IMR-90 (cell line): ENCODE results near the gene USP6NL. TPM values are rescaled to one million over a fixed set of nuclear protein-coding genes. Genes with fewer than 3 reads are reported as not detected.

Experiments
- ATAC-seq: fragments of 200-7000 bp; cut with Tn5 transposase; 2 replicates; pipeline ENCODE4 v1.9.1; 2020; ENCODE audit warnings: low read depth, mild to moderate bottlenecking, moderate library complexity
- BruUV-seq: library from RNA; stranded (reverse); fragments of 400-500 nt; replicated peaks from 2 replicates; lab custom pipeline; 2021; lab: Mats Ljungman, UMichigan
- CTCF ChIA-PET: fragments of 300-600 bp; formaldehyde crosslinking; extraction: SDS; loops from one replicate; lab custom pipeline; 2021; ENCODE audit warnings: antibody characterized with exemption; lab: Yijun Ruan, JAX
- POLR2A ChIA-PET: fragments of 300-600 bp; sonication (Branson Sonifier 250); formaldehyde crosslinking; loops from one replicate; lab custom pipeline; 2022; ENCODE audit warnings: antibody characterized with exemption; ENCODE audit not compliant: unreplicated experiment; lab: Charles Lee
- DNase-seq: peaks from one replicate; pipeline ENCODE4 v3.0.0; 2013
- H2AFZ ChIP-seq: replicated peaks from 2 replicates; pipeline ENCODE3; 2013; ENCODE audit warnings: low read length, mild to moderate bottlenecking; ENCODE audit not compliant: poor library complexity
- H2AK5ac ChIP-seq: 2 replicates; pipeline ENCODE4 v1.6.1; 2013; ENCODE audit warnings: low read depth, low read length, inconsistent platforms
- H2AK9ac ChIP-seq: replicated peaks from 2 replicates; pipeline ENCODE3; 2013; ENCODE audit warnings: mild to moderate bottlenecking, low read depth, low read length, moderate library complexity; ENCODE audit not compliant: poor library complexity
- H2BK120ac ChIP-seq: 2 replicates; pipeline ENCODE4 v1.6.1; 2013; ENCODE audit warnings: low read depth, low read length, inconsistent platforms
- H2BK15ac ChIP-seq: 3 replicates; pipeline ENCODE4 v1.6.1; 2013; ENCODE audit warnings: low read depth, low read length, inconsistent platforms
- H2BK20ac ChIP-seq: 2 replicates; pipeline ENCODE4 v1.6.1; 2013; ENCODE audit warnings: low read depth, mild to moderate bottlenecking, inconsistent platforms, low read length, moderate library complexity
- H2BK5ac ChIP-seq: 2 replicates; pipeline ENCODE4 v1.6.1; 2013; ENCODE audit warnings: mild to moderate bottlenecking, low read depth, low read length, inconsistent platforms; ENCODE audit not compliant: poor library complexity, severe bottlenecking
- H3K14ac ChIP-seq: replicated peaks from 2 replicates; pipeline ENCODE4 v1.6.1; 2013; ENCODE audit warnings: low read depth, low read length, inconsistent platforms
- H3K18ac ChIP-seq: 2 replicates; pipeline ENCODE4 v1.6.1; 2013; ENCODE audit warnings: low read depth, low read length, control low read depth
- H3K23ac ChIP-seq: 2 replicates; pipeline ENCODE4 v1.6.1; 2013; ENCODE audit warnings: low read depth, low read length, inconsistent platforms
- H3K27ac ChIP-seq: 2 replicates; pipeline ENCODE4 v1.5.1; 2013; ENCODE audit warnings: mild to moderate bottlenecking, control low read depth, low read length; ENCODE audit not compliant: insufficient read depth
- H3K27me3 ChIP-seq: 2 replicates; pipeline ENCODE4 v1.6.1; 2013; ENCODE audit warnings: low read length; ENCODE audit not compliant: control insufficient read depth, insufficient read depth
- H3K36me3 ChIP-seq: 2 replicates; pipeline ENCODE4 v1.6.1; 2013; ENCODE audit warnings: low read length, mixed read lengths; ENCODE audit not compliant: control insufficient read depth, insufficient read depth
- H3K4ac ChIP-seq: 2 replicates; pipeline ENCODE4 v1.6.1; 2013; ENCODE audit warnings: low read depth, low read length, inconsistent platforms
- H3K4me1 ChIP-seq: 2 replicates; pipeline ENCODE4 v1.6.1; 2013; ENCODE audit warnings: low read length, mixed read lengths; ENCODE audit not compliant: control insufficient read depth, insufficient read depth
- H3K4me2 ChIP-seq: 2 replicates; pipeline ENCODE4 v1.6.1; 2013; ENCODE audit warnings: low read depth, mild to moderate bottlenecking, control low read depth, low read length, moderate library complexity
- H3K4me3 ChIP-seq: 2 replicates; pipeline ENCODE4 v1.5.1; 2013; ENCODE audit warnings: low read depth, mild to moderate bottlenecking, control low read depth, low read length, moderate library complexity; ENCODE audit not compliant: insufficient read depth
- H3K56ac ChIP-seq: 2 replicates; pipeline ENCODE4 v1.6.1; 2013; ENCODE audit warnings: low read length, inconsistent platforms; ENCODE audit not compliant: insufficient read depth; ENCODE audit errors: extremely low read depth
- H3K79me1 ChIP-seq, 2 experiments: 2 replicates each; pipeline ENCODE4 v1.6.1; 2013; ENCODE audit warnings: low read length in 2 of 2, inconsistent platforms in 1 of 2, low read depth in 1 of 2
- H3K9ac ChIP-seq: 2 replicates; pipeline ENCODE4 v1.6.1; 2013; ENCODE audit warnings: low read depth, low read length, control low read depth
- H3K9me1 ChIP-seq: 2 replicates; pipeline ENCODE4 v1.6.1; 2013; ENCODE audit warnings: low read length, inconsistent platforms; ENCODE audit not compliant: insufficient read depth
- H3K9me3 ChIP-seq: 2 replicates; pipeline ENCODE4 v1.6.1; 2013; ENCODE audit warnings: low read length; ENCODE audit not compliant: control insufficient read depth, insufficient read depth
- H4K20me1 ChIP-seq: 2 replicates; pipeline ENCODE4 v1.6.1; 2013; ENCODE audit warnings: low read length, inconsistent platforms; ENCODE audit not compliant: insufficient read depth
- H4K5ac ChIP-seq: 2 replicates; pipeline ENCODE4 v1.6.1; 2013; ENCODE audit warnings: mild to moderate bottlenecking, low read depth, low read length, control low read depth
- H4K8ac ChIP-seq, 2 experiments: 2 replicates each; pipeline ENCODE4 v1.6.1; 2013; ENCODE audit warnings: low read depth in 2 of 2, low read length in 2 of 2, control low read depth in 1 of 2, inconsistent platforms in 1 of 2
- H4K91ac ChIP-seq: 2 replicates; pipeline ENCODE4 v1.6.1; 2013; ENCODE audit warnings: low read depth, low read length, inconsistent platforms; ENCODE audit not compliant: insufficient read depth
- CHD1 ChIP-seq: IDR thresholded peaks from 2 replicates; pipeline ENCODE4 v1.6.1; 2012; ENCODE audit warnings: low read depth, low read length, improper control_type of control experiment
- CTCF ChIP-seq: conservative IDR thresholded peaks from 2 replicates; pipeline ENCODE4 v1.5.1; 2012; ENCODE audit warnings: mild to moderate bottlenecking, low read depth, low read length, improper control_type of control experiment
- ELK1 ChIP-seq: fragments of 150-350 bp; IDR thresholded peaks from 2 replicates; pipeline ENCODE4 v1.6.1; 2016; ENCODE audit warnings: low read depth, mild to moderate bottlenecking, low read length, moderate library complexity, borderline replicate concordance
- FOS ChIP-seq: fragments of 150-350 bp; IDR thresholded peaks from 2 replicates; pipeline ENCODE4 v1.6.1; 2016; ENCODE audit warnings: low read depth, low read length
- MAFK ChIP-seq: IDR thresholded peaks from 2 replicates; pipeline ENCODE4 v1.6.1; 2012; ENCODE audit warnings: low read depth, low read length, improper control_type of control experiment
- POLR2A ChIP-seq: IDR thresholded peaks from 2 replicates; pipeline ENCODE4 v1.6.1; 2012; ENCODE audit warnings: mild to moderate bottlenecking, low read depth, low read length
- RAD21 ChIP-seq: IDR thresholded peaks from 2 replicates; pipeline ENCODE4 v1.6.1; 2012; ENCODE audit warnings: low read length, improper control_type of control experiment
- RCOR1 ChIP-seq: IDR thresholded peaks from 2 replicates; pipeline ENCODE4 v1.6.1; 2012; ENCODE audit warnings: mild to moderate bottlenecking, low read length, improper control_type of control experiment; ENCODE audit not compliant: insufficient replicate concordance
- USF2 ChIP-seq: fragments of 150-350 bp; IDR thresholded peaks from 2 replicates; pipeline ENCODE4 v1.6.1; 2017; ENCODE audit warnings: mild to moderate bottlenecking, antibody characterized with exemption, low read length, low read depth
- WGBS, 2 experiments: methylation state at CpG; one replicate each; pipeline versions ENCODE4 v1.1.5 to v1.1.7; 2013; ENCODE audit warnings: missing lambda C conversion rate in 2 of 2; ENCODE audit not compliant: insufficient read length in 1 of 2; ENCODE audit errors: extremely low coverage in 2 of 2; 5-methylcytosine and 5-hydroxymethylcytosine counted together
- dilution Hi-C: fragments of 300-500 bp; cut with HindIII; formaldehyde crosslinking; loops from one replicate; pipeline ENCODE4 v1.14.3; 2018; ENCODE audit warnings: low sequenced_read_pairs; ENCODE audit not compliant: unreplicated experiment
- in situ Hi-C: fragments of 300-500 bp; cut with MboI; formaldehyde crosslinking; loops from 3 replicates; pipeline ENCODE4 v1.14.3; 2019; ENCODE audit warnings: low sequenced_read_pairs, inconsistent platforms, mixed read lengths
- intact Hi-C: fragments of 100-400 bp; cut with micrococcal nuclease; formaldehyde crosslinking; loops from 2 replicates; pipeline ENCODE4 v1.10.0; 2022
- polyA plus RNA-seq, 3 experiments: library from polyadenylated mRNA; depleted of rRNA; stranded (reverse); fragments of >200 nt; gene quantifications; 2 replicates each; pipeline ENCODE4 v1.2.3, GENCODE V29; 2012; ENCODE audit warnings: low replicate concordance in 1 of 3
- total RNA-seq: library from RNA; depleted of rRNA; stranded (reverse); fragments of >200 nt; gene quantifications from 2 replicates; pipeline ENCODE4 v1.2.3, GENCODE V29; 2012

Gene USP6NL
- total and polyA plus RNA-seq, 2 of the 4 experiments (the other 2 are of a cell fraction): 7.8 to 9.1 TPM

GRCh38 chr10:11441151-11441535 lies 170.3 kb downstream of the USP6NL start:
- no peak overlapping the region for H2AFZ ChIP-seq
- dilution Hi-C loops (no loop called here), in situ Hi-C loops (no loop called here), intact Hi-C loops (no loop called here)
- H2BK5ac ChIP-seq: no peak overlapping the region
- no peak overlapping the region for H3K4me3 ChIP-seq
- H2AK9ac ChIP-seq: no peak overlapping the region
- H3K18ac ChIP-seq: no peak overlapping the region
- no peak for DNase-seq
- no peak for TF ChIP-seq ELK1
- TF ChIP-seq USF2: no peak
- TF ChIP-seq CHD1: no peak
- no peak for TF ChIP-seq RAD21
- TF ChIP-seq RCOR1: no peak
- TF ChIP-seq POLR2A: no peak
- TF ChIP-seq MAFK: no peak
- TF ChIP-seq FOS: no peak
- no peak for TF ChIP-seq CTCF
- H3K79me1 ChIP-seq: no peaks in the 10 kb centered on the region
- no peaks in the 10 kb centered on the region for H3K9me1 ChIP-seq
- H3K56ac ChIP-seq: no peak overlapping the region
- no peak overlapping the region for H3K14ac ChIP-seq
- H3K27ac ChIP-seq: no peak overlapping the region
- CTCF ChIA-PET: interaction anchor here (0.6 kb wide), 1 partner anchor 246 kb away, joined by 3 read pairs; no protein-coding TSS in a partner anchor
- no peak overlapping the region for H4K91ac ChIP-seq
- no peak overlapping the region for H3K23ac ChIP-seq
- no peak overlapping the region for H3K4me2 ChIP-seq
- H3K9me3 ChIP-seq: no peaks in the 10 kb centered on the region
- H4K20me1 ChIP-seq: no peaks in the 10 kb centered on the region
- no peak overlapping the region for H3K9ac ChIP-seq
- H3K4me1 ChIP-seq: no peaks in the 10 kb centered on the region
- no peak overlapping the region for H2BK20ac ChIP-seq
- no peak overlapping the region for H2AK5ac ChIP-seq
- H3K4ac ChIP-seq: no peak overlapping the region
- H4K5ac ChIP-seq: no peak overlapping the region
- 100% methylated on average over 1 of the region's 16 CpGs; no CpG with 5 or more reads in 1 of the 2 experiments for WGBS, 2 experiments
- H4K8ac ChIP-seq: no peak overlapping the region
- no peak overlapping the region for H2BK15ac ChIP-seq
- POLR2A ChIA-PET: no interaction called here
- no peaks in the 10 kb centered on the region for H3K36me3 ChIP-seq
- H2BK120ac ChIP-seq: no peak overlapping the region
- peaks cover 1% of the 10 kb centered on the region; the same call in 1 of the 2 replicates for H3K27me3 ChIP-seq
- ATAC-seq: no peak
- BruUV-seq: no TSS peak
